Measurements from ENCODE around the gene CCDC152. TPM values are rescaled to one million over a fixed set of nuclear protein-coding genes. Genes with fewer than 3 reads are reported as not detected.
A peak's percentile ranks its signal among the peaks of the same experiment; 100 is the strongest.

CCDC152 gene
- total RNA-seq, 1 donor from 2014 or later: 1.2 TPM

DNA sequence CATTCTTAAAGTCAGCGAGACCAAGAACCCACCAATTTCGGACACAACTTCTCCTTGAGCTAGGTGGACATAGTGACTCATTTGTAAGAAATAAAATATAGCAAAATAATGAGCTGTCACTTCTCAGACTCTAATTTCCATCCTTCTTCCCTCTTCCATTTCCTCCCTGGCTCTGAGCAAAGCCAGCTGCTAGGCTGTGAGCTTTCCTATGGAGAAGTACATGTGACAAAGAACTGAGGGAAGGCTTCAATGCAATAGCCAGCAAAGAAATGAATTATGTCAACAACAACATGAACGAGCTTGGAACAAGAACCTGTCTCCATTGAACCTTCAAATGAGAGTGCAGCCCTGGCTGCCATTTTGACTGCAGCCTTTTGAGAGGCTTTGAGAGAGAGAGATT, 81.0 kb downstream of the CCDC152 start:
- peaks cover 8% of the 10 kb centered on the region for H3K4me1 Mint-ChIP-seq (ENCODE audit: low read depth, unreplicated experiment)
- no peak overlapping the region for H3K27ac Mint-ChIP-seq (ENCODE audit: unreplicated experiment)
- TF ChIP-seq, protein P1, sequence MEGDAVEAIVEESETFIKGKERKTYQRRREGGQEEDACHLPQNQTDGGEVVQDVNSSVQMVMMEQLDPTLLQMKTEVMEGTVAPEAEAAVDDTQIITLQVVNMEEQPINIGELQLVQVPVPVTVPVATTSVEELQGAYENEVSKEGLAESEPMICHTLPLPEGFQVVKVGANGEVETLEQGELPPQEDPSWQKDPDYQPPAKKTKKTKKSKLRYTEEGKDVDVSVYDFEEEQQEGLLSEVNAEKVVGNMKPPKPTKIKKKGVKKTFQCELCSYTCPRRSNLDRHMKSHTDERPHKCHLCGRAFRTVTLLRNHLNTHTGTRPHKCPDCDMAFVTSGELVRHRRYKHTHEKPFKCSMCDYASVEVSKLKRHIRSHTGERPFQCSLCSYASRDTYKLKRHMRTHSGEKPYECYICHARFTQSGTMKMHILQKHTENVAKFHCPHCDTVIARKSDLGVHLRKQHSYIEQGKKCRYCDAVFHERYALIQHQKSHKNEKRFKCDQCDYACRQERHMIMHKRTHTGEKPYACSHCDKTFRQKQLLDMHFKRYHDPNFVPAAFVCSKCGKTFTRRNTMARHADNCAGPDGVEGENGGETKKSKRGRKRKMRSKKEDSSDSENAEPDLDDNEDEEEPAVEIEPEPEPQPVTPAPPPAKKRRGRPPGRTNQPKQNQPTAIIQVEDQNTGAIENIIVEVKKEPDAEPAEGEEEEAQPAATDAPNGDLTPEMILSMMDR (IDR thresholded peaks at IDR 0.05; ENCODE audit: insufficient read depth, low read depth, low read length): no peak
- no peak for TF ChIP-seq EZH2 (IDR thresholded peaks at IDR 0.05; ENCODE audit: insufficient read depth, low read length)
- no peaks in the 10 kb centered on the region for H3K4me1 ChIP-seq (ENCODE audit: insufficient read depth, low read length)
- H3K27ac ChIP-seq (ENCODE audit: low read depth, low read length): no peak overlapping the region
- FAIRE-seq (no peak), DNase-seq (ENCODE audit: low read depth) (no peak)
- H3K4me3 Mint-ChIP-seq (ENCODE audit: unreplicated experiment): no peak overlapping the region
- H3K79me2 ChIP-seq (ENCODE audit: insufficient read depth, low read length): no peaks in the 10 kb centered on the region
- H4K20me1 ChIP-seq (ENCODE audit: insufficient read depth, low read length): no peaks in the 10 kb centered on the region
- peaks cover 6% of the 10 kb centered on the region for H3K9me3 Mint-ChIP-seq (ENCODE audit: unreplicated experiment)
- H3K27me3 ChIP-seq (ENCODE audit: insufficient read depth, low read length): no peaks in the 10 kb centered on the region
- no peak overlapping the region for H3K4me3 ChIP-seq (ENCODE audit: insufficient read depth, low read depth, low read length)
- no peaks in the 10 kb centered on the region for H3K36me3 Mint-ChIP-seq (ENCODE audit: low read depth, unreplicated experiment)
- H3K4me2 ChIP-seq (ENCODE audit: low read length): no peak overlapping the region
- no peaks in the 10 kb centered on the region for H3K27me3 Mint-ChIP-seq (ENCODE audit: low read depth, unreplicated experiment)
- H3K9ac ChIP-seq (ENCODE audit: low read length): no peak overlapping the region
- H2AFZ ChIP-seq (ENCODE audit: low read depth, low read length): no peak overlapping the region
- no peaks in the 10 kb centered on the region for H3K9me3 ChIP-seq (ENCODE audit: insufficient read depth, low read depth, low read length)
- H3K36me3 ChIP-seq (ENCODE audit: insufficient read depth, low read length): no peaks in the 10 kb centered on the region

DNA sequence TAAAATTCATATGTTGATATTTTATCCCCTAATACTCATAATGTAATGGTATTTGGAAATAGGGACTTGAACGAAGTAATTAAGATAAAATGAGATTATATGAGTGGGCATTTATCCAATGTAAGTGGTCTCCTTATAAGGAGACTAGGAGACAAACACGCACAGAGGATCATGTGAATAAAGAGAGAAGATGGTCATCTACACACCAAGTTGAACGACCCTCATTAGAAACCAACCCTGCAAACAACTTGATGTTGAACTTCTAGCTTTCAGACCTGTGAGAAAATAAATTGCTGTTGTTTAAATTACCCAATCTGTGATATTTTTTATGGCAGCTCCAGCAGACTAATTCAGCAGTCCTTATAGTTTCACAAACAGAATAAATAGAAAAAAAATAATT, 82.6 kb downstream of the CCDC152 start:
- H3K4me1 Mint-ChIP-seq (ENCODE audit: low read depth, unreplicated experiment): peaks cover 8% of the 10 kb centered on the region
- Histone ChIP-seq H3K9ac (ENCODE audit: low read length) (no peak overlapping the region), H3K4me1 (ENCODE audit: insufficient read depth, low read length) (no peaks in the 10 kb centered on the region), H3K36me3 (ENCODE audit: insufficient read depth, low read length) (no peaks in the 10 kb centered on the region), H3K4me3 (ENCODE audit: insufficient read depth, low read depth, low read length) (no peak overlapping the region), H3K79me2 (ENCODE audit: insufficient read depth, low read length) (no peaks in the 10 kb centered on the region), H3K4me2 (ENCODE audit: low read length) (no peak overlapping the region), H4K20me1 (ENCODE audit: insufficient read depth, low read length) (no peaks in the 10 kb centered on the region), H3K27me3 (ENCODE audit: insufficient read depth, low read length) (no peaks in the 10 kb centered on the region), H2AFZ (ENCODE audit: low read depth, low read length) (no peak overlapping the region), H3K9me3 (ENCODE audit: insufficient read depth, low read depth, low read length) (no peaks in the 10 kb centered on the region), H3K27ac (ENCODE audit: low read depth, low read length) (no peak overlapping the region)
- TF ChIP-seq EZH2 (IDR thresholded peaks at IDR 0.05; ENCODE audit: insufficient read depth, low read length): no peak
- TF ChIP-seq, protein P1 (IDR thresholded peaks at IDR 0.05; ENCODE audit: insufficient read depth, low read depth, low read length): no peak
- no peak overlapping the region for H3K4me3 Mint-ChIP-seq (ENCODE audit: unreplicated experiment)
- no peaks in the 10 kb centered on the region for H3K27me3 Mint-ChIP-seq (ENCODE audit: low read depth, unreplicated experiment)
- H3K36me3 Mint-ChIP-seq (ENCODE audit: low read depth, unreplicated experiment): no peaks in the 10 kb centered on the region
- no peak for DNase-seq (ENCODE audit: low read depth)
- no peak for FAIRE-seq
- no peak overlapping the region for H3K27ac Mint-ChIP-seq (ENCODE audit: unreplicated experiment)
- H3K9me3 Mint-ChIP-seq (ENCODE audit: unreplicated experiment): peaks cover 4% of the 10 kb centered on the region

DNA sequence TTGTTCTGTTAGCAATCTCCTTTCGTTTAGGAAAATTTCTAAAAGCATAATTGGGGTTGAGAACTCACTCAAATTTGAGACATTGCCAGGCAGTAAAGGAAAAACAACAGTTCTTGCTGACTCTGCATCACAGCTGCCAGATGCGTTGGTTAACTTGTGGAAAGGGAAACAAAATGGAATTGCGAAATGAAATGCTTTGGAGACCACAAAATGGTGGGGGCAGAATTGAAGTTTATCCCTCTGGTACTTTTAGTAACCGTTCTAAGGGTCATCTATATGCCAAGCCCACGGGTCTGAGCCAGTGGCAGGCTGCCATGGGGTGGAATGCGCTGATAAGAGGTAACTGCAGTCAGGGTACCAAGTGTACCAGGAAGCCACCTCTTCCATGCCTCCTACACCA, 83.7 kb downstream of the CCDC152 start:
- FAIRE-seq: no peak

More for the DNA sequence above, 83.7 kb downstream of the CCDC152 start:
- Histone ChIP-seq H3K36me3 (ENCODE audit: insufficient read depth, low read length) (no peaks in the 10 kb centered on the region), H3K4me1 (ENCODE audit: insufficient read depth, low read length) (no peaks in the 10 kb centered on the region), H2AFZ (ENCODE audit: low read depth, low read length) (no peak overlapping the region), H4K20me1 (ENCODE audit: insufficient read depth, low read length) (no peaks in the 10 kb centered on the region), H3K9me3 (ENCODE audit: insufficient read depth, low read depth, low read length) (no peaks in the 10 kb centered on the region), H3K9ac (ENCODE audit: low read length) (no peak overlapping the region), H3K27ac (ENCODE audit: low read depth, low read length) (no peak overlapping the region), H3K27me3 (ENCODE audit: insufficient read depth, low read length) (no peaks in the 10 kb centered on the region), H3K4me3 (ENCODE audit: insufficient read depth, low read depth, low read length) (no peak overlapping the region), H3K79me2 (ENCODE audit: insufficient read depth, low read length) (no peaks in the 10 kb centered on the region), H3K4me2 (ENCODE audit: low read length) (no peak overlapping the region)
- H3K27me3 Mint-ChIP-seq (ENCODE audit: low read depth, unreplicated experiment): no peaks in the 10 kb centered on the region
- no peak for TF ChIP-seq EZH2 (IDR thresholded peaks at IDR 0.05; ENCODE audit: insufficient read depth, low read length)
- TF ChIP-seq, protein P1 (IDR thresholded peaks at IDR 0.05; ENCODE audit: insufficient read depth, low read depth, low read length): no peak
- peaks cover 3% of the 10 kb centered on the region for H3K9me3 Mint-ChIP-seq (ENCODE audit: unreplicated experiment)
- no peaks in the 10 kb centered on the region for H3K36me3 Mint-ChIP-seq (ENCODE audit: low read depth, unreplicated experiment)
- H3K27ac Mint-ChIP-seq (ENCODE audit: unreplicated experiment): no peak overlapping the region
- peaks cover 8% of the 10 kb centered on the region for H3K4me1 Mint-ChIP-seq (ENCODE audit: low read depth, unreplicated experiment)
- peak; percentile 81 for DNase-seq (ENCODE audit: low read depth)
- H3K4me3 Mint-ChIP-seq (ENCODE audit: unreplicated experiment): no peak overlapping the region

All from astrocyte (in vitro differentiated cells and primary cell).